Body of pancreas (tissue), 4 donors: ENCODE data around the gene CEBPA. TPM values are rescaled to one million over a fixed set of nuclear protein-coding genes. Genes with fewer than 3 reads are reported as not detected.

Experiments used
- ATAC-seq: fragments of 150-250 bp; one replicate; pipeline ENCODE4 v1.9.1; 2016
- DNase-seq, 4 donors: peaks; one replicate each; pipeline ENCODE4 v3.0.0-alpha.2; 2019
- H3K27ac ChIP-seq, 4 donors: fragments of 200-600 bp; sonication (generic); 1 replicate in 3 of 4; 2 replicates in 1 of 4; pipeline versions ENCODE4 v1.5.1 to v1.6.1; 2016 to 2019; ENCODE audit warnings: mild to moderate bottlenecking in 1 of 4, mixed read lengths in 1 of 4, moderate library complexity in 1 of 4
- H3K27me3 ChIP-seq, 2 donors: fragments of 200-600 bp; sonication (generic); one replicate each; pipeline ENCODE4 v1.6.0; 2016; ENCODE audit warnings: mild to moderate bottlenecking in 1 of 2
- H3K36me3 ChIP-seq, 2 donors: fragments of 200-600 bp; sonication (generic); replicated peaks in 1 of 2; 2 replicates each; pipeline ENCODE4 v1.5.1; 2016; ENCODE audit warnings: low read depth in 2 of 2; ENCODE audit not compliant: insufficient read depth in 1 of 2
- H3K4me1 ChIP-seq: fragments of 200-600 bp; sonication (generic); one replicate; pipeline ENCODE4 v1.6.0; 2016
- H3K4me3 ChIP-seq, 2 donors: fragments of 200-600 bp; sonication (generic); 1 replicate in 1 of 2; 2 replicates in 1 of 2; pipeline ENCODE4 v1.5.1; 2016 to 2019
- H3K9me3 ChIP-seq, 3 donors: fragments of 200-600 bp; sonication (generic); 1 replicate in 2 of 3; 2 replicates in 1 of 3; pipeline ENCODE4 v1.5.1; 2016
- CTCF ChIP-seq, 7 experiments: fragments of 450-650 bp in 4 of 7; fragments of 200-600 bp in 3 of 7; sonication (generic) in 3 of 7; IDR thresholded peaks; one replicate each; pipeline ENCODE4 v1.5.1; 2016 to 2019; ENCODE audit warnings: antibody characterized with exemption in 7 of 7
- POLR2A ChIP-seq, 3 donors: fragments of 450-650 bp; IDR thresholded peaks; one replicate each; pipeline ENCODE4 v1.6.1; 2016; ENCODE audit warnings: antibody characterized with exemption in 3 of 3, mild to moderate bottlenecking in 2 of 3
- WGBS, 2 donors: methylation state at CpG; one replicate each; pipeline ENCODE4 v1.1.5; 2017; 5-methylcytosine and 5-hydroxymethylcytosine counted together
- intact Hi-C: fragments of 100-400 bp; cut with DNase I; formaldehyde crosslinking; loops from one replicate; pipeline ENCODE4 v1.15.1; 2023
- total RNA-seq, 2 donors: library from RNA; depleted of rRNA; stranded (reverse); fragments of >200 nt; gene quantifications; one replicate each; pipeline ENCODE4 v1.1.0, GENCODE V29; 2016

Gene CEBPA
- total RNA-seq, 2 donors from 2014 or later, result 12.5 to 73.2 TPM

GRCh38 chr19:33252418-33252962 is 49.8 kb downstream of the CEBPA start:
- ATAC-seq (no peak), DNase-seq (no peak)
- no peaks in the 10 kb centered on the region for H3K4me1 ChIP-seq
- TF ChIP-seq POLR2A (IDR thresholded peaks at IDR 0.05) (no peak), CTCF (IDR thresholded peaks at IDR 0.05) (no peak)
- H3K27ac ChIP-seq, result no peak overlapping the region
- no peaks in the 10 kb centered on the region for H3K36me3 ChIP-seq
- H3K4me3 ChIP-seq, result no peak overlapping the region
- 87 to 97% methylated on average over 3 to 4 of the region's 4 CpGs for WGBS, 2 donors
- intact Hi-C loops, result no loop called here
- no peaks in the 10 kb centered on the region for H3K9me3 ChIP-seq
- H3K27me3 ChIP-seq, result no peaks in the 10 kb centered on the region

- H3K36me3 ChIP-seq, result no peaks in the 10 kb centered on the region
- intact Hi-C loops, result no loop called here
- 59 to 62% methylated on average over 10 to 15 of the region's 17 CpGs for WGBS, 2 donors
- no peaks in the 10 kb centered on the region for H3K9me3 ChIP-seq
- no peak overlapping the region for H3K4me3 ChIP-seq
- H3K27ac ChIP-seq, result no peak overlapping the region
- H3K4me1 ChIP-seq, result no peaks in the 10 kb centered on the region
- no peaks in the 10 kb centered on the region for H3K27me3 ChIP-seq
- DNase-seq (no peak), ATAC-seq (no peak)
- TF ChIP-seq CTCF (IDR thresholded peaks at IDR 0.05), result no peak
- no peak for TF ChIP-seq POLR2A (IDR thresholded peaks at IDR 0.05)
Observed at GRCh38 chr19:33251526-33252090, 50.7 kb downstream of the CEBPA start.

- H3K27ac ChIP-seq, result no peak overlapping the region
- H3K36me3 ChIP-seq, result no peaks in the 10 kb centered on the region
- intact Hi-C loops, result no loop called here
- ATAC-seq, result no peak
- 49% methylated on average over 12 of the region's 12 CpGs; no CpG with 5 or more reads in 1 of the 2 donors for WGBS, 2 donors
- H3K4me1 ChIP-seq, result no peaks in the 10 kb centered on the region
- no peaks in the 10 kb centered on the region for H3K9me3 ChIP-seq
- H3K4me3 ChIP-seq, result no peak overlapping the region
- no peaks in the 10 kb centered on the region for H3K27me3 ChIP-seq
- no peak for DNase-seq
- TF ChIP-seq CTCF (IDR thresholded peaks at IDR 0.05) (no peak), POLR2A (IDR thresholded peaks at IDR 0.05) (no peak)
Observed at GRCh38 chr19:33251076-33251475, 51.3 kb downstream of the CEBPA start.

GRCh38 chr19:33250500-33250899 is 51.8 kb downstream of the CEBPA start:
- Histone ChIP-seq H3K36me3 (no peaks in the 10 kb centered on the region), H3K4me1 (no peaks in the 10 kb centered on the region), H3K4me3 (no peak overlapping the region), H3K27me3 (no peaks in the 10 kb centered on the region), H3K27ac (no peak overlapping the region), H3K9me3 (no peaks in the 10 kb centered on the region)
- ATAC-seq, result no peak
- no peak for DNase-seq
- TF ChIP-seq POLR2A (IDR thresholded peaks at IDR 0.05) (no peak), CTCF (IDR thresholded peaks at IDR 0.05) (no peak)
- intact Hi-C loops, result no loop called here
- 73 to 100% methylated on average over 1 of the region's 1 CpG for WGBS, 2 donors

Other genes starting within 250 kb of the CEBPA start
- 10 to 100 TPM; 11.2 to 54.4 TPM for gene RHPN2, start 237.6 kb downstream of the CEBPA start, total RNA-seq
- 1 to 10 TPM; 6.6 to 7.0 TPM for gene GPATCH1, start 221.4 kb downstream of the CEBPA start, total RNA-seq
- gene WDR88, start 170.4 kb downstream of the CEBPA start, total RNA-seq, result not detected
- gene LRP3, start 108.2 kb downstream of the CEBPA start, total RNA-seq, result 10 to 100 TPM; 18.1 to 23.3 TPM
- gene SLC7A10, start 76.7 kb downstream of the CEBPA start, total RNA-seq, result 1 to 10 TPM in 1 of 2 donors, under 1 TPM in 1; 0.78 to 5.3 TPM
- gene CEBPG, start 71.2 kb upstream of the CEBPA start, total RNA-seq, result 10 to 100 TPM; 13.2 to 16.3 TPM
- gene PEPD, start 219.3 kb upstream of the CEBPA start, total RNA-seq, result 10 to 100 TPM; 33.2 to 54.7 TPM